ENCODE measurements around the gene GHRH. TPM values are rescaled to one million over a fixed set of nuclear protein-coding genes. Genes with fewer than 3 reads are reported as not detected.
A peak's percentile ranks its signal among the peaks of the same experiment; 100 is the strongest.

GHRH gene, protein sequence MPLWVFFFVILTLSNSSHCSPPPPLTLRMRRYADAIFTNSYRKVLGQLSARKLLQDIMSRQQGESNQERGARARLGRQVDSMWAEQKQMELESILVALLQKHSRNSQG
- not detected for polyA plus RNA-seq (ENCODE audit: insufficient read length)
- long read RNA-seq, donor 1 = 0 reads
- long read RNA-seq, donor 2 = 0 reads
- long read RNA-seq, donor 3 = 0 reads
- long read RNA-seq, donor 4 = 0 reads
- long read RNA-seq, donor 5 = 0 reads
- long read RNA-seq, donor 6 = 0 reads
- long read RNA-seq, donor 7 = 0 reads
- long read RNA-seq, donor 8 = 0 reads

DNA sequence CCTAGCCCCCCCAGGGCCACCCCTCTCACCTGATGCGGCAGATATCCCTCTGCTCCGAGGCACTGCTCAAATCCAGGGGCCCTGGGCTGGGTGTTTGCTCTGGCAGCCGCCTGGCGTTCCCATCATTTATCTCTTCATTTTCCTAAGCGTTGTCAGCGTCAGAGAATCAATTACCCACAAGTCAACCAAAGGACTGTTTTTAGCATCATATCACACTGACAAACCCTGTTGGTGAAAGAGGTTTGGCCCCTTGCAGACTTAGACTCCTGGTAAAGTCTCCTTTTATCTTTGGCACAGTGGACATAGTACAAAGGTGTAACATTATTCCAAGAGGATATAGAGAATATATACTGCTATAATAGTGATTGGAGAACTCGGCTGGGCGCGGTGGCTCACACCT, at the start of gene GHRH:
TSS of gene GHRH (minus strand) at position 101 of the 400 bp plus-strand sequence. CDS start 4,925 bp downstream, outside the sequence.
- no peak for DNase-seq

GRCh38 chr20:37310951-37311350, 49.3 kb upstream of the GHRH start:
- no peak for DNase-seq

DNA sequence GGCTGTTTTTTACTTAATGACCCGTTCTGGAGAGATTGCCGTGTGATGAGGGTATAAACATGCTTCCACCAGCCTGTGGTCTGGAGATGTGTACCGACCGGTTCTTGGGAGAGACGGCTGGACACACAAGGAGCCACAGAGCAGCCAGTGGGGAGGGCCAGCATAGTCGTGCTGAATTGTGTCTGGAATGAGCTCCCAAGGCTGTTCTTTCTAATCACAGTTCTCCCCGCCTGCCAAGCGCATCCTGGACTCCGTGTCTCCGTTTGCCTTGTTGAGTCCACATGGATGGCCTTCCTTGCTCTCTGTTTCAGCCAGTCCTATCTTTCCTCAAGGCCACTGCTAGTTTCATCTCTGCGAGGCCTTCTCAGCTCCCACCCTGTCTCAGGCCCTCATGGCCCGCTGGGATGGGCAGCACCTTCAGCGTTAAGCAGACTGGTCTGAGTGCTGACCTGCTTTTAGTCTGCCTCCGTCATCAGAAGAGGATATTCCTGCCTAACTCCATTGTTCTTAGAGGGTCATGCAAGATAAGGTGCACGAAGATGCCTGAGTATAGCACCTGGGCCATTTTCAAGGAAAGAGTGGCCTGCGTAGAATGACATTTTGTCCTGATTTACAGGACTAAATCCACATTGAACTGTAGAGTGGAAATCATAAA, 48.4 kb upstream of the GHRH start:
- peak; percentile 37 for DNase-seq

DNA sequence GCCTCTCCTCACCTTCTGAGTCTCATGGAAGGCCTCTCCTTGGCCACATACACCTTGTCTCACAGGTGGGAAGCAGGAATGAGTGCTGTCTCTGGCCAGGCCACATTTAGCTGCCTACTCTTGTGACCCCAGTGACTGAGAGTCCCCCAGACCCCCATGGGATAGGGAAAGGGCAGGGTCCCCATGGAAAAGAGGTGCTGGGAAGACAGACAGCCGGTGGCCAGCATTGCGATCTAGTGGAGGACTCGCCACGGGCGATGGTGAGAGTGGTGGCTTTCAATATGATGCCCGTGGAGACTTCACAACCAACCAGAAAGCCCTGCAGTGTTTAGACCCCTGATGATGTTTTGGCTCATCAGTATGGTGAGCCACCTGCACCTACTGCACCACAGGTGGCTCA, 47.7 kb upstream of the GHRH start:
- no peak for DNase-seq

DNA sequence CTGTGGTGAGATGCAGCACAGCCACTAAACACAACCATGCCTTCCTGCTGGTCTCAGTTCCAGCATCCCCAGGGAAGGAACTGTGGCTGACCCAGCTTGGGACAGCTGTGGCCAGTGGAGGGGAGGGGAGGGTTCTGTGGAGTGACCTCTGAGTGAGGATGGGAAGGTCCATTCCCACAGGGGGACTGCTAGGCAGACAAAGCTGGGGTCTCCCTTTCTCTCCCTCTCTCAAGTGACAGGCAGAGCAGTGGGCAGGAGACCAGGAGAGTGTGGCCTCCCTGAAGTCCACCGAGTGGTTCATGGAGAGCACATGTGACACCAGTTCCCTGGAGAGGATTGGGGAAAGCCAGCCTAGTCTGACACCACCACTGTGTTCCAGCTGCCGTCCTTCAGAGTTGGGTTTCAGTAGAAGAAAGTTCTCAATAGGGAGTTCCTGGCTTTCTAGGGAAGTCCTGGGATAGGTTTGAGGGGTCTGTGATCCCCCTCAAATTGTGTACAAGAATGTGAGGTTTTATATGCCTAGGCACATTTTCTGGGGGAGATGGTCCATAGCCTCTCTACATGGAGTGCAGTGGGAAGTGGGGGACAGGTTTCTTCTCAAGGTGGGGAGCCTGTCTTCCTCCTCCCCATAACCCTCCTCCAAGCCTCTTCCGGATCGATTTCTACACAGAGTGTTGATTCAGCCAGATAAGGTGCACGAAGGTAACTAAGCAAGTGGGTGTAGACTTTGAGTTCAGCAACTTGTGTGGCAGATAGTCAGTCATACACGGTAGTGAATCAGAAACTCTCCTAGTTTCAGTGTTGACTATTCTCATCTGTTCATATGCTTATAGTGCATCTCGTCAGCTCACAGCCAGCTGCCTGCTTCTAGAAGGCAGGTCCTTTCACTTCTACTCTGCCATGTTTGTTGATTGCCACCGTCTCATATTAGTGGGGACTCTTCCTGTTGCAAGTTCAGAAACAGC, 46.8 kb upstream of the GHRH start:
- no peak for DNase-seq

GRCh38 chr20:37305839-37306238, 44.2 kb upstream of the GHRH start:
- DNase-seq = no peak

GRCh38 chr20:37305079-37305478, 43.5 kb upstream of the GHRH start:
- DNase-seq = no peak

DNA sequence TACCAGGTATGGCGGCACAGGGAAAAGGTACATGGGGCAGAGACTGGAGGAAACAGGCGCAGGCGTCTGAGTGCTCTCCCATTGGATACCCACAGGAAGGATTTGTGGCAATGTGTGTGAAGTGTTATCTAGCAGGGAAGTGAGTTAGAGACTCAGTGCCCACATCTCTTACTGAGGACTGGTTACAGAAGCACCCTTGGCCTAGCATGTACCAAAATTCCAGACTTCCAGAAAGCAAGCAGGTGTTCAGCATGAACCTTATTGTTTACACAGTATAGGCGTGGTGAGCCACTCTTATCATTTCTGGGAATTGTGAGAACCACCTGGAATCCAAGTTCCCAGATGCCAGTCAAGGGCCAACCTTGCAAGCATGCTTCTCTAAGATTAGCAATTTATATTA, 42.0 kb upstream of the GHRH start:
- no peak for DNase-seq

- no peak for DNase-seq
Observed at GRCh38 chr20:37302981-37303380, 41.4 kb upstream of the GHRH start.

DNA sequence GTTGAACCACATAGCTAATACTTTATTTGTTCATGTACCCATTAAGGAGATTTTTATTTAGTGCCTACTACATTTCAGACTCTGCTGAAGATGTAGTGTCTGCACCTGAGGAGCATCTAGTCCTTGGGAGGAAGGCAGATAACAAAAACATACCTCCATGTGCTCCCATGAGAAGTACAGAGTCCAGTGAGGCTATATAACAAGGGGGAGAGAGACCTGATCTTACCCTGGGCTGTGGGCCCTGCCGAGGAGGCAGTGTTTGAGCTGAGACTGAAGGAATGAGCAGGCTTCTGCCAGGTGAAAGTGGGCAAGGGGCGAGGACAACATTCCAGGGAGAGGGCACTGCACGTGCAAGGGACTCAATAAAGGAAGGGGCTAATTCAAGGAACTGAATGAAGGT, 39.9 kb upstream of the GHRH start:
- no peak for DNase-seq

DNA sequence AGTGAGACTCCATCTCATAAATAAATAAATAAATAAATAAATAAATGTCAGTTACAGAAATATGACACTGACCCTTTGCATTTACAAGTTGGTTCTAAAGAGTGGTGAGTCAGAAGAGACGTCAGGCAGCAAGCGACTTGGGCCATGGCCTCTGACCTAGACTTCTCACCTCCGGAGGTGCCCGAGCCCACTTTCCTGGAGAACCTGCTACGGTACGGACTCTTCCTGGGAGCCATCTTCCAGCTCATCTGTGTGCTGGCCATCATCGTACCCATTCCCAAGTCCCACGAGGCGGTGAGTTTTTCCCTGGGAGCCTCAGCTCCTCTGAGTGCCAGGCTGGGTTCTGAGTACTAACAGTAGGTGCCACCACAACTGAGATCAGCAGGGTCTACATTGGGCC, 39.5 kb upstream of the GHRH start:
- DNase-seq = no peak

GRCh38 chr20:37299718-37300528, 38.3 kb upstream of the GHRH start:
- no peak for DNase-seq

DNA sequence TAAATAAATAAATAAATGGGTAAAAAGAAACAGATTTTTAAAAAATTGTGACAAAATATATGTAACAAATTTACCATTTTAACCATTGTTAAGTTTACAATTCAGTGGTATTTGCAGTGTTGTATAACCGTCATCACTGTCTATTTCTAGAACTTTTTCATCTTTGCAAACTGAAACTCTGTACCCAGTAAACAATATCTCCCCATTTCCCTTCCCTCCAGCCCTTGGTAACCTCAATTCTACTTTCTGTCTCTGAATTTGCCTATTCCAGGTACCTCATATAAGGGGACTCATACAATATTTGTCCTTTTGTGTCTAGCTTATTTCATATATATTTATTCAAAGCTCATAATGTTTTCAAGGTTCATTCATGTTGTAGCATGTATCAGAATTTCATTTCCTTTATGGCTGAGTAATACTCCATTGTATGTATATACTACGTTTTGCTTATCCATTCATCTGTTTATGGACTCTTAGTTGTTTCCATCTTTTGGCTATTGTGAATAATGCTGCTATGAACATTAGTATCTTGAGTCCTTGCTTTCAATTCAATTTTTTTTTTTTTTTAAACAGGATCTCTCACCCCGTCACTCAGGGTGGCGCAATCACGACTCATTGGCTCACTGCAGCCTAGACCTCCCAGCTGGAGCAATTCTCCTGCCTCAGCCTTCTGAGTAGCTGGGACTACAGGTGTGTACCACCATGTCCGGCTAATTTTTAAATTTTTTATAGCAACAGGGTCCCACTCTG, 36.8 kb upstream of the GHRH start:
- DNase-seq = no peak

- DNase-seq = no peak
Observed at GRCh38 chr20:37297066-37297736, 35.6 kb upstream of the GHRH start.

GRCh38 chr20:37296371-37296770, 34.8 kb upstream of the GHRH start:
- no peak for DNase-seq

DNA sequence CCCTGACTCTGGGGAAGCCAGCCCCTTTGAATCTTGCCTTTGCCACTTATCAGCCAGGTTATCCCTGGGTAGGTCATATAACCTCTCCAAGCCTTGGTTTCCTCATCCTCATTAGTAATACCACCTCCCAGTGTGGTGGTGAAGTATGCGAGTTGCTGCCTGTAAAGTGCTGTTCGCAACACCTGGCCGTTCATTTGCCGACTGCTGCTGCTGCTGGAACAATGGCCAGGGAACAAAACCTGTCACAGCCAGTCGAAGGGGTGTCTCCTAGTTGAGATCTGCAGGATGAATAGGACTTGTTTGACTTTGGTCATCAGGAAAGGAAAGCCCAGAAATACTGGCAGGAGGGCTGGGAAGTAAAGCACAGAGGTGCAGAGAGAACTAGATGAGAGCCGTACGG, 34.0 kb upstream of the GHRH start:
- no peak for DNase-seq

DNA sequence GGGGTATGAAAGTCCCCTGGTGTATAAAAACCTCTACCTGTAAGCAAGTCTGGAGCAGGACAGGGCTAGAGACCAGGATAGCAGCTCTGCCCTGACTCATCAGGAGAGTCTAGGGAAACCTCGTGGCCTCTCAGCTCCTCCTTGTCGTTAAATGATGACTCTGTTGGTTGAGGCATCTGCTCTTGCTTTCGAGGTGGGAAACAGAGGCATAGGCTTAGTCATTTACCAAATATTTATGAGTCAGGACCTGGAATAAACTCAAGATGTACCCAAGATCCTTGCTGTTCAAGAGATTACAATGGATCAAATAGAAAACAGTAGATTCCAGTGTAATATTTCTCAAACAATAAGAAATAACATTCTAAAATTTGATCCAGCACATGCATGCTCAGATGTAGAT, 33.4 kb upstream of the GHRH start:
- DNase-seq = no peak

GRCh38 chr20:37294262-37294981, 32.8 kb upstream of the GHRH start:
- DNase-seq = no peak

DNA sequence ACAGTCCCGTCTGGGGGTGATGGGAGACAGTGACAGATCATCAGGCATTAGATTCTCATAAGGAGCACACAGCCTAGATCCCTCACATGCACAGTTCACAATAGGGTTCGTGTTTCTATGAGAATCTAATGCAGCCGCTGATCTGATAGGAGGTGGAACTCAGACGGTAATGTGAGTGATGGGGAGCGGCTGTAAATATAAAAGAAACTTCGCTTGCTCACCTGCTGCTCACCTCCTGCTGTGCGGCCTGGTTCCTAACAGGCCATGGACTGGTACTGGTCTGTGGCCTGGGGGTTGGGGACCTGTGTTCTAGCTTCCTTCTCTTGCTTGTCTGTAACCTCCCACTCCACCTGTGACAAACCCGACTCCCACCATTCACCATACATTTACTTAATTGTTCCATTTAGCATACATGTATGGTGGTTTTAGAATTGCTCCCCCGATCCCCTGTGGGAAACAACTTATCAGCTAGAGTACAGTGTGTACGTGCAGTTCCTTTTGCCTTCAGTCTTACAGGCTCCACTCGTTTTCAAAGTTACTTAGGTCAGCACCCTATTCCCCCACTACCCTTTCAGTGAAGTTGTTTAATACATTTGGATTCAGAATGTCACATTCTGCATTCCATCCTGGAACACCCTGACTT, 31.8 kb upstream of the GHRH start:
- no peak for DNase-seq
